MM.1S (cell line): Measurements from ENCODE around the gene SRRM4.

Source experiments
- DNase-seq: peaks from one replicate; pipeline ENCODE4 v3.0.0-alpha.2; 2015
- H2AFZ ChIP-seq: fragments of 300-600 bp; sonication (generic); 2 replicates; pipeline ENCODE4 v1.6.0; 2016; ENCODE audit warnings: antibody characterized with exemption, low read length
- H3F3A ChIP-seq: fragments of 300-600 bp; sonication (generic); 2 replicates; pipeline ENCODE4 v1.6.1; 2016; ENCODE audit warnings: mild to moderate bottlenecking, antibody characterized with exemption, low read length, moderate library complexity, mixed read lengths; ENCODE audit not compliant: insufficient read depth
- H3K27ac ChIP-seq: fragments of 300-600 bp; sonication (generic); 2 replicates; pipeline ENCODE4 v1.5.1; 2016; ENCODE audit warnings: mild to moderate bottlenecking, low read length
- H3K27me3 ChIP-seq: fragments of 300-600 bp; sonication (generic); replicated peaks from 2 replicates; pipeline ENCODE4 v1.6.0; 2016; ENCODE audit warnings: low read length; ENCODE audit not compliant: insufficient read depth
- H3K36me3 ChIP-seq: fragments of 300-600 bp; sonication (generic); replicated peaks from 2 replicates; pipeline ENCODE4 v1.6.1; 2016; ENCODE audit warnings: mild to moderate bottlenecking, low read length, mixed read lengths; ENCODE audit not compliant: insufficient read depth
- H3K4me1 ChIP-seq: fragments of 300-600 bp; sonication (generic); 2 replicates; pipeline ENCODE4 v1.6.1; 2016; ENCODE audit warnings: low read length, mixed read lengths
- H3K4me2 ChIP-seq: fragments of 300-600 bp; sonication (generic); 2 replicates; pipeline ENCODE4 v1.6.0; 2016; ENCODE audit warnings: low read depth, low read length
- H3K4me3 ChIP-seq: fragments of 300-600 bp; sonication (generic); 2 replicates; pipeline ENCODE4 v1.5.1; 2016; ENCODE audit warnings: low read length, mixed read lengths
- H3K79me2 ChIP-seq: fragments of 300-600 bp; sonication (generic); 2 replicates; pipeline ENCODE4 v1.6.1; 2016; ENCODE audit warnings: mixed run types, low read length, mixed read lengths
- H3K9ac ChIP-seq: fragments of 300-600 bp; sonication (generic); 2 replicates; pipeline ENCODE4 v1.6.1; 2016; ENCODE audit warnings: low read length, mixed read lengths
- H3K9me2 ChIP-seq: fragments of 300-600 bp; sonication (generic); replicated peaks from 2 replicates; pipeline ENCODE4 v1.6.1; 2016; ENCODE audit warnings: mild to moderate bottlenecking, low read length, mixed read lengths; ENCODE audit not compliant: insufficient read depth
- H3K9me3 ChIP-seq: fragments of 300-600 bp; sonication (generic); replicated peaks from 2 replicates; pipeline ENCODE4 v1.6.1; 2016; ENCODE audit warnings: mild to moderate bottlenecking, low read length, mixed read lengths; ENCODE audit not compliant: insufficient read depth
- H4K20me1 ChIP-seq: fragments of 300-600 bp; sonication (generic); 2 replicates; pipeline ENCODE4 v1.6.1; 2016; ENCODE audit warnings: mild to moderate bottlenecking, low read length, moderate library complexity, mixed read lengths; ENCODE audit not compliant: insufficient read depth
- EZH2 ChIP-seq: fragments of 300-600 bp; sonication (generic); optimal IDR thresholded peaks from 2 replicates; pipeline ENCODE3; 2017; ENCODE audit warnings: low read depth, mild to moderate bottlenecking, antibody characterized with exemption, low read length, mixed read lengths
- EZH2phosphoT487 ChIP-seq: fragments of 300-600 bp; sonication (generic); IDR thresholded peaks from 2 replicates; pipeline ENCODE4 v1.6.1; 2018; ENCODE audit warnings: antibody characterized with exemption, low read length
- TF ChIP-seq, protein P1 (sequence below): fragments of 300-600 bp; sonication (generic); IDR thresholded peaks from 2 replicates; pipeline ENCODE4 v1.5.1; 2016; ENCODE audit warnings: antibody characterized with exemption, low read length, mixed read lengths

The SRRM4 gene

DNA sequence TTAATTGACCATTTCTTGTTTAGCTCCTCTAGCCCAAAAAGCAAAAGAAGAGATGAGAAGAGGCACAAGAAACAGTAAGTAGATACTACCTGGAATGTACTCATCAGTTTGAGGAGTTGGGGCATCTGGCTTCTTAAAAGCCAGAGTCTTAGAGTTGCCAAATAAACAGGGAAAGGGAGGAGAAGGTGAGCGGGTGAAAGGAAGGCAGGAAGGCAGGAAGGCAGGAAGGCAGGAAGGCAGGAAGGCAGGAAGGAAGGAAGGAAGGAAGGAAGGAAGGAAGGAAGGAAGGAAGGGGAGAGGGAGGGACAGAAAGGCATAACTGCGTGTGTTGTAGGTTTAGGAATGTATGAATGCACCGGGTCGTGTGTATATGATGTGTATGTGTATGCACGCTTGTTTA lies 140.7 kb downstream of the SRRM4 start:
- Histone ChIP-seq H3K4me3 (no peak overlapping the region), H3K79me2 (no peaks in the 10 kb centered on the region)

DNA sequence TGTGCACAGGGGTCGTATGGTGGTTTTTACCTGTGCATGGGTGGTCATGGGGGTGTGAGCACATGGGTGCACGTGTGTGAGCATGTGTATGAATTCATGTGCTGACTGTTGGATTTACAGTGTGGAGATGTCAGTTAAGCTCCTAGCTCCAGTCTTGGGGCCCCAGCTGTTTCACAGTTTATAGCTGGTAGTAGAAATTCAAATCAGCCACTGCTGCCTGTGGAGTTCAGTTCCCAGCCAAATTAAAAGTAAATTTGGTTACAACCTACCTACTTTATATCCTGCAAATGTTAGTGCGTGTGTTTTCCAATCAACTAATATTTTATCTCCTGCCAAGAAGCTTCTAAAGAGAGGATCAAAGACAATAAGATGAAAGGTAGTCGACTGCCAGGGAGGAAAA lies 141.4 kb downstream of the SRRM4 start:
- Histone ChIP-seq H3F3A (no peaks in the 10 kb centered on the region), H2AFZ (no peak overlapping the region)

More for the DNA sequence above, 140.7 kb downstream of the SRRM4 start:
- H3K27me3 ChIP-seq = no peaks in the 10 kb centered on the region
- no peak overlapping the region for H3K4me2 ChIP-seq
- H3K9ac ChIP-seq = no peak overlapping the region
- no peak for DNase-seq
- no peak overlapping the region for H3K27ac ChIP-seq
- no peaks in the 10 kb centered on the region for H3K36me3 ChIP-seq
- TF ChIP-seq EZH2 (no peak), EZH2phosphoT487 (no peak)
- TF ChIP-seq, protein P1, sequence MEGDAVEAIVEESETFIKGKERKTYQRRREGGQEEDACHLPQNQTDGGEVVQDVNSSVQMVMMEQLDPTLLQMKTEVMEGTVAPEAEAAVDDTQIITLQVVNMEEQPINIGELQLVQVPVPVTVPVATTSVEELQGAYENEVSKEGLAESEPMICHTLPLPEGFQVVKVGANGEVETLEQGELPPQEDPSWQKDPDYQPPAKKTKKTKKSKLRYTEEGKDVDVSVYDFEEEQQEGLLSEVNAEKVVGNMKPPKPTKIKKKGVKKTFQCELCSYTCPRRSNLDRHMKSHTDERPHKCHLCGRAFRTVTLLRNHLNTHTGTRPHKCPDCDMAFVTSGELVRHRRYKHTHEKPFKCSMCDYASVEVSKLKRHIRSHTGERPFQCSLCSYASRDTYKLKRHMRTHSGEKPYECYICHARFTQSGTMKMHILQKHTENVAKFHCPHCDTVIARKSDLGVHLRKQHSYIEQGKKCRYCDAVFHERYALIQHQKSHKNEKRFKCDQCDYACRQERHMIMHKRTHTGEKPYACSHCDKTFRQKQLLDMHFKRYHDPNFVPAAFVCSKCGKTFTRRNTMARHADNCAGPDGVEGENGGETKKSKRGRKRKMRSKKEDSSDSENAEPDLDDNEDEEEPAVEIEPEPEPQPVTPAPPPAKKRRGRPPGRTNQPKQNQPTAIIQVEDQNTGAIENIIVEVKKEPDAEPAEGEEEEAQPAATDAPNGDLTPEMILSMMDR = no peak
- no peaks in the 10 kb centered on the region for H3K9me3 ChIP-seq
- H3F3A ChIP-seq = no peaks in the 10 kb centered on the region
- no peaks in the 10 kb centered on the region for H3K9me2 ChIP-seq
- no peaks in the 10 kb centered on the region for H4K20me1 ChIP-seq
- H3K4me1 ChIP-seq = no peaks in the 10 kb centered on the region
- no peak overlapping the region for H2AFZ ChIP-seq

DNA sequence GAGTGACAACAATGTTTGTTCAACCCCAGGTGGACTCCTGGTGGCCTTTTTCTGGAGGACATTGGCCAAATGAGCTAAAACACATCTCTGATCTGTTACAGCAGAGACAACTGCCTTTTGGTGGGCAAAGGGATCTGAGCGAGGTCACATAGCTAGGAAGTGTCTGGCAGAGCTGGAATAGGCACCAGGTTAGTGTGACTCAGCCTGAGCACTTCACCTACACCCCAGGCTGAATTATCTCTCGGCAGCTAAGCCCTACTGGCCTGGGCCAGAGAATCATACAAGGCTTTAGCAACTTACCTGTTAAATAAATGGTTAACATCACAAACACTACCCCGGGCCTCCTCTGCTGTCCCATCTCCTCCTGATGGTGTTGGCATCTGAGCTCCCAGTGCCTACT lies 147.2 kb downstream of the SRRM4 start:
- Histone ChIP-seq H3K36me3 (no peaks in the 10 kb centered on the region), H3K9ac (no peak overlapping the region)
- TF ChIP-seq EZH2phosphoT487 = no peak
- TF ChIP-seq, protein P1 = no peak

More for the DNA sequence above, 141.4 kb downstream of the SRRM4 start:
- no peaks in the 10 kb centered on the region for H3K4me1 ChIP-seq
- no peaks in the 10 kb centered on the region for H4K20me1 ChIP-seq
- H3K36me3 ChIP-seq = no peaks in the 10 kb centered on the region
- no peak overlapping the region for H3K9ac ChIP-seq
- H3K27ac ChIP-seq = no peak overlapping the region
- H3K79me2 ChIP-seq = no peaks in the 10 kb centered on the region
- no peak overlapping the region for H3K4me3 ChIP-seq
- no peaks in the 10 kb centered on the region for H3K27me3 ChIP-seq
- no peaks in the 10 kb centered on the region for H3K9me3 ChIP-seq
- TF ChIP-seq, protein P1 = no peak
- TF ChIP-seq EZH2phosphoT487 (no peak), EZH2 (no peak)
- no peak for DNase-seq
- H3K4me2 ChIP-seq = no peak overlapping the region
- no peaks in the 10 kb centered on the region for H3K9me2 ChIP-seq

More for the DNA sequence above, 147.2 kb downstream of the SRRM4 start:
- H3K27me3 ChIP-seq = no peaks in the 10 kb centered on the region
- no peak overlapping the region for H3K4me3 ChIP-seq
- H3K4me1 ChIP-seq = peaks cover 3% of the 10 kb centered on the region; the same call in 1 of the 2 replicates
- H3K9me3 ChIP-seq = no peaks in the 10 kb centered on the region
- H3F3A ChIP-seq = no peaks in the 10 kb centered on the region
- no peak for DNase-seq
- H3K79me2 ChIP-seq = no peaks in the 10 kb centered on the region
- H3K4me2 ChIP-seq = no peak overlapping the region
- no peaks in the 10 kb centered on the region for H4K20me1 ChIP-seq
- H2AFZ ChIP-seq = no peak overlapping the region
- H3K27ac ChIP-seq = no peak overlapping the region
- H3K9me2 ChIP-seq = no peaks in the 10 kb centered on the region
